Gastrocnemius medialis (tissue), 4 donors: ENCODE measurements around the gene SETD1A. TPM values are rescaled to one million over a fixed set of nuclear protein-coding genes. Genes with fewer than 3 reads are reported as not detected.

Experiments used
- ATAC-seq, 2 donors: fragments of 150-250 bp; one replicate each; pipeline ENCODE4 v1.9.1; 2016
- DNase-seq, 2 donors: peaks; one replicate each; pipeline ENCODE4 v3.0.0-alpha.2; 2019
- H3K27ac ChIP-seq, 4 donors: fragments of 200-600 bp; sonication (generic); 1 replicate in 1 of 4; 2 replicates in 3 of 4; pipeline ENCODE4 v1.5.1; 2016 to 2018; ENCODE audit warnings: mild to moderate bottlenecking in 2 of 4, moderate library complexity in 1 of 4
- H3K27me3 ChIP-seq, 3 donors: fragments of 200-600 bp; sonication (generic) in 2 of 3; 1 replicate in 1 of 3; 2 replicates in 2 of 3; pipeline versions ENCODE4 v1.5.1 to v1.6.0; 2016 to 2019; ENCODE audit warnings: mild to moderate bottlenecking in 1 of 3, moderate library complexity in 1 of 3
- H3K36me3 ChIP-seq, 2 donors: fragments of 200-600 bp; sonication (generic) in 1 of 2; one replicate each; pipeline ENCODE4 v1.5.1; 2017 to 2018
- H3K4me1 ChIP-seq, 2 donors: fragments of 200-600 bp; sonication (generic) in 1 of 2; one replicate each; pipeline ENCODE4 v1.5.1; 2016 to 2017; ENCODE audit warnings: mild to moderate bottlenecking in 2 of 2
- H3K4me3 ChIP-seq, 4 donors: fragments of 200-600 bp; sonication (generic) in 3 of 4; 1 replicate in 1 of 4; 2 replicates in 3 of 4; pipeline ENCODE4 v1.5.1; 2016 to 2019; ENCODE audit warnings: mild to moderate bottlenecking in 2 of 4
- H3K9me3 ChIP-seq, 3 donors: fragments of 200-600 bp; sonication (generic) in 2 of 3; 1 replicate in 1 of 3; 2 replicates in 2 of 3; pipeline ENCODE4 v1.5.1; 2016 to 2019
- POLR2A ChIP-seq, 2 donors: fragments of 450-650 bp; IDR thresholded peaks; one replicate each; pipeline ENCODE4 v1.6.1; 2017; ENCODE audit warnings: antibody characterized with exemption in 2 of 2, mild to moderate bottlenecking in 2 of 2, moderate library complexity in 2 of 2
- in situ Hi-C, 4 donors: fragments of 200-750 bp; cut with MboI; loops; one replicate each; pipeline versions ENCODE4 v1.15.0 to v1.8.0; 2017; ENCODE audit warnings: low sequenced_read_pairs in 4 of 4
- intact Hi-C: fragments of 100-400 bp; cut with DNase I; formaldehyde crosslinking; loops from one replicate; pipeline ENCODE4 v1.15.1; 2023; ENCODE audit warnings: low total_unique reads
- total RNA-seq, 4 donors: library from RNA; depleted of rRNA; stranded (reverse); fragments of >200 nt; gene quantifications; one replicate each; pipeline versions ENCODE4 v1.1.0 to v1.2.3, GENCODE V29; 2016
- TF ChIP-seq, protein P1 (sequence below), 5 experiments: fragments of 450-650 bp in 3 of 5; fragments of 200-600 bp in 2 of 5; sonication (generic) in 2 of 5; IDR thresholded peaks in 4 of 5; conservative IDR thresholded peaks in 1 of 5; 1 replicate in 4 of 5; 2 replicates in 1 of 5; pipeline ENCODE4 v1.5.1; 2016 to 2019; ENCODE audit warnings: antibody characterized with exemption in 5 of 5, mild to moderate bottlenecking in 3 of 5, moderate library complexity in 3 of 5

Gene SETD1A
- total RNA-seq, 4 donors from 2014 or later, result 3.8 to 15.4 (median 9.8) TPM

DNA sequence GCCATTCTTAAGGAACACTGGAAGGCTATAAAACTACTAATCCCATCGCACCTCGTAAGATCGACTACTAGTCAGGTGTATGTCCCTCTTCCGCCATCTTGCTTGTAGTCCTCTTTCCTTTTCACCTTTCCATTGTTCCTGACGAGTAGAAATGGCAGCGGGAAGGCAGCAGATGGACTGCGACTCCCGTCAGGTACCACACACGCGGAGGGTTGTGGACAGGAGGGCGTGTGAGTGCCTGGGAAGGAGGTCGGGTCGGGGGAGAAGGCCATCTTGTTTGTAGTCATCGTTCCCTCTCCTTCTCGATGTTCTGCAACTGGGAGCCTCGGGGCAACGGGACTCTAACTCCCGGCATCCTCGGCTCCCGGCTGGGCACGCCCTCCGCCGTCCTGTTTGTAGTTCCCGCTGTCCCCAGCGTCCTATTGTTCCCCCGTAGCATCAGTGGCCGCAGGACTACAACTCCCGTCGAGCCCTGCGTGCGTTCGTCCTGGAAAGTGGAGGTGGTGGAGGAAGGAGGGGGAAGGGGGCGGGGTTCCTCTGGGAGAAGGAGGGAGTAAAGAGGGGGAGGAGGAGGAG lies 34.5 kb upstream of the SETD1A start:
- peak overlapping the region; percentile 74 to 93 (median 88) for H3K4me3 ChIP-seq
- no peaks in the 10 kb centered on the region for H3K27me3 ChIP-seq
- ATAC-seq (peak; percentile 79), DNase-seq (peak; percentile 100)
- TF ChIP-seq, protein P1, sequence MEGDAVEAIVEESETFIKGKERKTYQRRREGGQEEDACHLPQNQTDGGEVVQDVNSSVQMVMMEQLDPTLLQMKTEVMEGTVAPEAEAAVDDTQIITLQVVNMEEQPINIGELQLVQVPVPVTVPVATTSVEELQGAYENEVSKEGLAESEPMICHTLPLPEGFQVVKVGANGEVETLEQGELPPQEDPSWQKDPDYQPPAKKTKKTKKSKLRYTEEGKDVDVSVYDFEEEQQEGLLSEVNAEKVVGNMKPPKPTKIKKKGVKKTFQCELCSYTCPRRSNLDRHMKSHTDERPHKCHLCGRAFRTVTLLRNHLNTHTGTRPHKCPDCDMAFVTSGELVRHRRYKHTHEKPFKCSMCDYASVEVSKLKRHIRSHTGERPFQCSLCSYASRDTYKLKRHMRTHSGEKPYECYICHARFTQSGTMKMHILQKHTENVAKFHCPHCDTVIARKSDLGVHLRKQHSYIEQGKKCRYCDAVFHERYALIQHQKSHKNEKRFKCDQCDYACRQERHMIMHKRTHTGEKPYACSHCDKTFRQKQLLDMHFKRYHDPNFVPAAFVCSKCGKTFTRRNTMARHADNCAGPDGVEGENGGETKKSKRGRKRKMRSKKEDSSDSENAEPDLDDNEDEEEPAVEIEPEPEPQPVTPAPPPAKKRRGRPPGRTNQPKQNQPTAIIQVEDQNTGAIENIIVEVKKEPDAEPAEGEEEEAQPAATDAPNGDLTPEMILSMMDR (IDR thresholded peaks at IDR 0.05 in 4 of 5, conservative IDR thresholded peaks at IDR 0.05 in 1 of 5), result no peak
- TF ChIP-seq POLR2A (IDR thresholded peaks at IDR 0.05), result peak in 1 of 2 donors; percentile 64
- H3K9me3 ChIP-seq, result no peaks in the 10 kb centered on the region
- peaks cover 11 to 16% of the 10 kb centered on the region in 2 donors for H3K4me1 ChIP-seq
- peak overlapping the region; percentile 92 to 97 (median 96) for H3K27ac ChIP-seq
- no peaks in the 10 kb centered on the region for H3K36me3 ChIP-seq
- intact Hi-C loops (loop anchor here (1.0 to 2.0 kb wide), 5 partner anchors 19 to 225 kb away; partner anchors contain the start of genes ORAI3 and SETD1A), in situ Hi-C loops (loop anchor here in 1 of 4 donors (5.0 kb wide), 1 partner anchor 81 kb away; no protein-coding TSS in a partner anchor)

DNA sequence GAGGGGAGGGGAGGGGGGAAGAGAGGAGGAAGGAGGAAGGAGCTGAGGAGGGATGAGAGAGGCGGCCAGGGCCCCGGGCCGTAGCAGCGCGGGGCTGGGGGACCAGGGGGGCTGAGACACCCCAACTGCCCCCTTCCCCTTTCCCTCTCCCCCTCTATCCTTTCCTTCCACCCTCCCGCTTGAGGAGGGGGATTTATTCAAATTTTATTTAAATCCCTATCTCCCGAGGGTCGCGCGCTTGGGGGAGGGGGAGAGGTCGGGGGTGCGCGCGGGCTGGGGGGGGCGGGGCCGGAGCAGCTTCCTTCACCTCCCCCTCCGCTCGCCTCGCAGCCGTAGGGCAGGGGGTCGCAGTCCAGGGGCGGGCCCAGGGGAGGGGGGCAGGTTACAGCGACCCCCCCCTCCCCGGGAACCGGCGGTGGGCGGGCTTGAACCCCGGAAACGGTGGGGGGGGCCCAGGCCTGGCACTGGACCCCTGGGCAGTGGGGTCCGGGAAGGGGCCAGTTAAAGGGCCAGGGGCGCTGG lies 33.9 kb upstream of the SETD1A start, which contains the start of gene FBXL19:
Gene FBXL19, plus strand, starts transcription at position 19 of the 522 bp plus-strand sequence. CDS start 2,183 bp downstream, outside the sequence.
- TF ChIP-seq, protein P1 (IDR thresholded peaks at IDR 0.05 in 4 of 5, conservative IDR thresholded peaks at IDR 0.05 in 1 of 5), result no peak
- TF ChIP-seq POLR2A (IDR thresholded peaks at IDR 0.05), result no peak
- H3K4me1 ChIP-seq, result peaks cover 11 to 16% of the 10 kb centered on the region in 2 donors
- no peaks in the 10 kb centered on the region for H3K27me3 ChIP-seq
- intact Hi-C loops (loop anchor here (1.0 to 2.0 kb wide), 3 partner anchors 19 to 34 kb away; partner anchors contain the start of genes ORAI3 and SETD1A), in situ Hi-C loops (loop anchor here in 1 of 4 donors (5.0 kb wide), 1 partner anchor 81 kb away; no protein-coding TSS in a partner anchor)
- DNase-seq (no peak), ATAC-seq (no peak)
- H3K27ac ChIP-seq, result peak within 1 kb of the TSS; percentile 92 to 97 (median 96)
- peak within 1 kb of the TSS; percentile 74 to 93 (median 88) for H3K4me3 ChIP-seq
- H3K9me3 ChIP-seq, result no peaks in the 10 kb centered on the region
- H3K36me3 ChIP-seq, result no peaks in the 10 kb centered on the region

- ATAC-seq, result no peak
- Histone ChIP-seq H3K27me3 (no peaks in the 10 kb centered on the region), H3K36me3 (no peaks in the 10 kb centered on the region), H3K27ac (peak overlapping the region; percentile 92 to 97 (median 96)), H3K4me3 (peak overlapping the region; percentile 74 to 93 (median 88)), H3K4me1 (peaks cover 11 to 16% of the 10 kb centered on the region in 2 donors), H3K9me3 (no peaks in the 10 kb centered on the region)
- in situ Hi-C loops, result loop anchor here in 1 of 4 donors (5.0 kb wide), 1 partner anchor 82 kb away; no protein-coding TSS in a partner anchor
- DNase-seq, result no peak
- no peak for TF ChIP-seq POLR2A (IDR thresholded peaks at IDR 0.05)
- TF ChIP-seq, protein P1 (IDR thresholded peaks at IDR 0.05 in 4 of 5, conservative IDR thresholded peaks at IDR 0.05 in 1 of 5), result no peak
- intact Hi-C loops, result no loop called here
Observed at GRCh38 chr16:30924076-30924912, 33.3 kb upstream of the SETD1A start.

GRCh38 chr16:30924913-30925631 lies 32.5 kb upstream of the SETD1A start:
- no peak for ATAC-seq
- no peak for TF ChIP-seq POLR2A (IDR thresholded peaks at IDR 0.05)
- TF ChIP-seq, protein P1 (IDR thresholded peaks at IDR 0.05 in 4 of 5, conservative IDR thresholded peaks at IDR 0.05 in 1 of 5), result no peak
- Histone ChIP-seq H3K27ac (peak overlapping the region in 2 of 4 donors; percentile 92 to 96), H3K4me1 (peaks cover 11 to 16% of the 10 kb centered on the region in 2 donors), H3K36me3 (no peaks in the 10 kb centered on the region), H3K4me3 (no peak overlapping the region), H3K9me3 (no peaks in the 10 kb centered on the region), H3K27me3 (no peaks in the 10 kb centered on the region)
- in situ Hi-C loops, result loop anchor here in 1 of 4 donors (5.0 kb wide), 1 partner anchor 83 kb away; no protein-coding TSS in a partner anchor
- intact Hi-C loops, result no loop called here
- DNase-seq, result no peak
